K562 (cell line): Measurements from ENCODE around the gene STRIP1. TPM values are rescaled to one million over a fixed set of nuclear protein-coding genes. Genes with fewer than 3 reads are reported as not detected.

Experiments used
- ATAC-seq: fragments of 200-7000 bp; cut with Tn5 transposase; 3 replicates; pipeline ENCODE4 v1.9.1; 2020; ENCODE audit warnings: moderate library complexity
- BruUV-seq: library from RNA; stranded (reverse); fragments of 400-500 nt; replicated peaks from 2 replicates; lab custom pipeline; 2021; lab: Mats Ljungman, UMichigan
- CTCF ChIA-PET: fragments of 300-600 bp; formaldehyde crosslinking; extraction: SDS; loops from one replicate; lab custom pipeline; 2021; ENCODE audit warnings: low intra/inter-chr PET ratio; lab: Yijun Ruan, JAX
- POLR2A ChIA-PET: fragments of 300-600, 350-650 bp; sonication (Branson Sonifier 250); formaldehyde crosslinking; extraction: SDS; loops from one replicate; lab custom pipeline; 2021; ENCODE audit warnings: antibody characterized with exemption, inconsistent platforms; lab: Yijun Ruan, JAX
- DNase-seq, 4 experiments: peaks; one replicate each; pipeline versions ENCODE4 v3.0.0 to v3.0.0-alpha.2; 2011 to 2018; ENCODE audit warnings: low spot score in 3 of 4, mixed read lengths in 3 of 4; ENCODE audit errors: extremely low read depth in 1 of 4
- FAIRE-seq: peaks from 2 replicates; lab custom pipeline; 2011; peaks lifted over from hg19 to GRCh38; lab: Jason Lieb, UNC
- H2AFZ ChIP-seq: 2 replicates; pipeline ENCODE4 v1.6.0; 2011; ENCODE audit warnings: low read depth, low read length, control low read depth, inconsistent platforms
- H3K27ac ChIP-seq: fragments of 200-600 bp; 3 replicates; pipeline ENCODE4 v1.8.0; 2011; ENCODE audit warnings: low read depth, mild to moderate bottlenecking, control low read depth, inconsistent platforms, low read length, moderate library complexity, mixed read lengths; ENCODE audit errors: extremely low read depth
- H3K27me3 ChIP-seq, 2 experiments: fragments of 300-600 bp in 1 of 2; 2 replicates in 1 of 2; 3 replicates in 1 of 2; pipeline versions ENCODE4 v1.6.0 to v1.8.0; 2011; ENCODE audit warnings: inconsistent platforms in 2 of 2, low read length in 2 of 2, mild to moderate bottlenecking in 1 of 2, mixed read lengths in 1 of 2, moderate library complexity in 1 of 2; ENCODE audit not compliant: control insufficient read depth in 2 of 2, insufficient read depth in 2 of 2
- H3K36me3 ChIP-seq: fragments of 300-600 bp; 3 replicates; pipeline ENCODE4 v1.8.0; 2011; ENCODE audit warnings: mild to moderate bottlenecking, low read length, inconsistent platforms; ENCODE audit not compliant: control insufficient read depth, insufficient read depth
- H3K4me1 ChIP-seq, 2 experiments: fragments of 200-600 bp in 1 of 2; replicated peaks in 1 of 2; 2 replicates in 1 of 2; 3 replicates in 1 of 2; pipeline versions ENCODE4 v1.5.1 to v1.8.0; 2011; ENCODE audit warnings: inconsistent platforms in 2 of 2, low read length in 2 of 2, mild to moderate bottlenecking in 1 of 2, mixed read lengths in 1 of 2, moderate library complexity in 1 of 2; ENCODE audit not compliant: control insufficient read depth in 2 of 2, insufficient read depth in 2 of 2
- H3K4me2 ChIP-seq: 2 replicates; pipeline ENCODE4 v1.6.1; 2011; ENCODE audit warnings: low read length, control low read depth, inconsistent platforms, mixed read lengths; ENCODE audit not compliant: insufficient read depth
- H3K4me3 ChIP-seq: fragments of 200-600 bp; sonication (generic), shearing (Covaris generic); 2 replicates; pipeline ENCODE4 v1.5.1; 2016; ENCODE audit warnings: control low read depth, inconsistent platforms
- H3K79me2 ChIP-seq: fragments of 200-600 bp; 3 replicates; pipeline ENCODE4 v1.8.0; 2011; ENCODE audit warnings: low read length, inconsistent platforms; ENCODE audit not compliant: control insufficient read depth, insufficient read depth
- H3K9ac ChIP-seq, 2 experiments: 2 replicates each; pipeline versions ENCODE4 v1.6.0 to v1.6.1; 2011; ENCODE audit warnings: low read depth in 2 of 2, low read length in 2 of 2, control low read depth in 1 of 2, inconsistent platforms in 1 of 2, mild to moderate bottlenecking in 1 of 2, mixed read lengths in 1 of 2; ENCODE audit not compliant: insufficient read depth in 1 of 2
- H3K9me1 ChIP-seq: one replicate; pipeline ENCODE4 v1.6.0; 2011; ENCODE audit warnings: inconsistent platforms, mild to moderate bottlenecking, low read length, moderate library complexity; ENCODE audit not compliant: control insufficient read depth, insufficient read depth
- H3K9me3 ChIP-seq: replicated peaks from 2 replicates; pipeline ENCODE4 v1.5.1; 2011; ENCODE audit warnings: low read depth, low read length, inconsistent platforms; ENCODE audit not compliant: control insufficient read depth, insufficient read depth
- H4K20me1 ChIP-seq: replicated peaks from 2 replicates; pipeline ENCODE4 v1.6.1; 2011; ENCODE audit warnings: low read length, inconsistent platforms, mixed read lengths; ENCODE audit not compliant: control insufficient read depth, insufficient read depth
- BMI1 ChIP-seq: fragments of 150-350 bp; IDR thresholded peaks from 2 replicates; pipeline ENCODE4 v1.6.1; 2014; ENCODE audit warnings: low read length
- EGR1 ChIP-seq: fragments of 450-650 bp; conservative IDR thresholded peaks from 2 replicates; pipeline ENCODE4 v1.6.1; 2017; ENCODE audit warnings: mild to moderate bottlenecking
- EHMT2 ChIP-seq: fragments of 450-650 bp; IDR thresholded peaks from 2 replicates; pipeline ENCODE4 v1.6.1; 2018; ENCODE audit warnings: antibody characterized with exemption
- ETV5 ChIP-seq: sonication (generic); formaldehyde crosslinking; IDR thresholded peaks from 2 replicates; pipeline ENCODE4 v1.4.0; 2020; ENCODE audit warnings: low read depth, mild to moderate bottlenecking, missing genetic modification reagents
- FOSL1 ChIP-seq: fragments of 200-800 bp; sonication (Bioruptor generic); conservative IDR thresholded peaks from 2 replicates; pipeline ENCODE4 v1.6.1; 2016; ENCODE audit warnings: missing genetic modification characterization, missing compliant biosample characterization
- FOXJ3 ChIP-seq: sonication (generic); formaldehyde crosslinking; IDR thresholded peaks from 2 replicates; pipeline ENCODE4 v1.4.0; 2020; ENCODE audit warnings: mild to moderate bottlenecking, missing genetic modification reagents
- MAFK ChIP-seq: IDR thresholded peaks from 2 replicates; pipeline ENCODE4 v1.6.1; 2011; ENCODE audit warnings: low read length, improper control_type of control experiment
- NCOA2 ChIP-seq, 2 experiments: fragments of 450-650 bp; IDR thresholded peaks; 2 replicates each; pipeline ENCODE4 v1.6.1; 2018; ENCODE audit warnings: mild to moderate bottlenecking in 2 of 2, moderate library complexity in 1 of 2; ENCODE audit not compliant: partially characterized antibody in 2 of 2
- PHF20 ChIP-seq: fragments of 450-650 bp; IDR thresholded peaks from 2 replicates; pipeline ENCODE4 v1.6.1; 2018; ENCODE audit not compliant: partially characterized antibody
- RBM14 ChIP-seq: fragments of 200-400 bp; formaldehyde crosslinking; IDR thresholded peaks from 2 replicates; pipeline ENCODE4 v1.6.1; 2018; ENCODE audit warnings: low read depth, mild to moderate bottlenecking, low read length, moderate library complexity, borderline replicate concordance; ENCODE audit not compliant: insufficient read depth
- RBM25 ChIP-seq: fragments of 200-400 bp; formaldehyde crosslinking; IDR thresholded peaks from 2 replicates; pipeline ENCODE4 v1.6.1; 2018; ENCODE audit warnings: low read length, low read depth, moderate library complexity; ENCODE audit not compliant: severe bottlenecking
- TAF15 ChIP-seq: fragments of 200-400 bp; formaldehyde crosslinking; IDR thresholded peaks from 2 replicates; pipeline ENCODE4 v1.6.1; 2017; ENCODE audit warnings: mild to moderate bottlenecking, low read depth, low read length, moderate library complexity
- ZC3H8 ChIP-seq: fragments of 450-650 bp; IDR thresholded peaks from 2 replicates; pipeline ENCODE4 v1.6.1; 2017
- ZNF134 ChIP-seq: fragments of 250-450 bp; sonication (Bioruptor Pico); conservative IDR thresholded peaks from 2 replicates; pipeline ENCODE4 v1.4.0; 2020
- ZNF507 ChIP-seq: conservative IDR thresholded peaks from 2 replicates; pipeline ENCODE4 v1.6.1; 2017; ENCODE audit warnings: missing genetic modification characterization, missing compliant biosample characterization
- ZSCAN29 ChIP-seq: fragments of 450-650 bp; IDR thresholded peaks from 2 replicates; pipeline ENCODE4 v1.6.1; 2017
- WGBS: fragments of 100-300 bp; shearing (Covaris generic); methylation state at CpG from one replicate; pipeline ENCODE4 v1.1.6; 2016; ENCODE audit warnings: low coverage, mixed read lengths; ENCODE audit not compliant: insufficient coverage; ENCODE audit errors: missing lambda C conversion rate; 5-methylcytosine and 5-hydroxymethylcytosine counted together
- in situ Hi-C: fragments of 300-500 bp; cut with MboI; formaldehyde crosslinking; loops from 4 replicates; pipeline ENCODE4 v1.15.0; 2018; ENCODE audit warnings: inconsistent platforms, mixed read lengths
- intact Hi-C: fragments of 100-400 bp; cut with micrococcal nuclease; formaldehyde crosslinking; loops from 2 replicates; pipeline ENCODE4 v1.14.2; 2022
- polyA plus RNA-seq, 8 experiments: library from polyadenylated mRNA; depleted of rRNA in 4 of 8; stranded (reverse) in 5 of 8; unstranded in 3 of 8; fragments of >200 nt; fragmentation: Nextera tagmentation in 2 of 8; fragmentation: Illumina TruSeq in 1 of 8; extraction: Ambion mirVana in 2 of 8; extraction: Trizol in 1 of 8; gene quantifications; 2 replicates each; pipeline versions ENCODE4 v1.2.1 to v1.2.3, GENCODE V29; 2011 to 2014; ENCODE audit warnings: inconsistent platforms in 1 of 8, missing spikeins in 1 of 8
- total RNA-seq, 7 experiments: library from RNA; depleted of rRNA in 6 of 7; stranded (reverse); fragments of >200 nt in 6 of 7; fragmentation: Illumina TruSeq in 2 of 7; extraction: Trizol in 2 of 7; gene quantifications; 2 replicates each; pipeline versions ENCODE4 v1.2.1 to v1.2.3, GENCODE V29; 2011 to 2021; ENCODE audit warnings: low replicate concordance in 1 of 7
- TF ChIP-seq, protein P1 (sequence below), 2 experiments: fragments of 450-650 bp in 1 of 2; sonication (generic) in 1 of 2; formaldehyde crosslinking in 1 of 2; IDR thresholded peaks in 1 of 2; conservative IDR thresholded peaks in 1 of 2; 2 replicates each; pipeline versions ENCODE4 v1.6.1 to v1.8.1; 2016 to 2023; ENCODE audit warnings: mild to moderate bottlenecking in 2 of 2, moderate library complexity in 2 of 2, inconsistent platforms in 1 of 2, missing genetic modification reagents in 1 of 2
- TF ChIP-seq, protein P2 (sequence below): fragments of 450-650 bp; IDR thresholded peaks from 2 replicates; pipeline ENCODE4 v1.7.1; 2018; ENCODE audit warnings: mild to moderate bottlenecking, low read depth; ENCODE audit not compliant: partially characterized antibody

The STRIP1 gene
- total and polyA plus RNA-seq, 9 of the 15 experiments (the other 6 are each of a cell fraction or from before 2014, with no cell fraction given) = 9.9 to 42.3 (median 32.0) TPM

DNA sequence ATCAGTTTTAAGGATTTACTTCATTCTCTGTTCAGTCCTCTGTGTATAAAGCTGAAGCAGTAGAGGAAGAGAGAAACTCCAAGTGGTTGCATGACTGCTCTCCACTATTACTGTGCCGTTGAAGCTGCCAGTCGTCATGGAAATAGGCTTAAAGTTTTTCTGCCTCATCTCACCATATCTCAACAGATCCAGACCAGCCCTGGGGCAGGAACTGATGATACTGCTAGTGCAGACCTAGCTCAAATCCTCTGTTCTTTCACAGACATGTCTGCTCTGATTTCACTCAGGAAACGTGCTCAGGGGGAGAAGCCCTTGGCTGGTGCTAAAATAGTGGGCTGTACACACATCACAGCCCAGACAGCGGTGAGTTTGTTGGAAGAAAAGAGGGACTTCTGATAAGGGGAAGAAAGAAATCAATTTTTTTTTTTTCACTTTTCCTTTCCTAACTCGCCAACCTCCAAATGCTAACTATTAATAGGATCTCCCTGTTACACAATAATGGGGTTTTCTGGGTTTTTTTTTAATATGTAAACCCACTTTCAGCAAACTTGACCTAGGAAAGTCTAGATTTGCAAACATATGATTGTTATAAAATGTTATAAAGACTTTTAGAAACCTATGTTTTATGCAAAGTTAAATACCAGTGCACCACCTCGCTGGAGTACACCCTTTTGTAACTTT, 22.2 kb upstream of the STRIP1 start:
- no peaks in the 10 kb centered on the region for H3K9me1 ChIP-seq
- WGBS = 81% methylated on average over 6 of the region's 6 CpGs
- intact Hi-C loops (no loop called here), in situ Hi-C loops (loop anchor here (10.0 kb wide), 1 partner anchor 367 kb away; no protein-coding TSS in a partner anchor)
- H3K4me1 ChIP-seq = no peaks in the 10 kb centered on the region
- no peak overlapping the region for H3K9ac ChIP-seq
- H3K36me3 ChIP-seq = peaks cover 82% of the 10 kb centered on the region
- ATAC-seq (no peak), DNase-seq (no peak), FAIRE-seq (no peak)
- no peak overlapping the region for H2AFZ ChIP-seq
- H3K4me3 ChIP-seq = no peak overlapping the region
- peaks cover 4% of the 10 kb centered on the region; the same call in 2 of the 3 replicates for H3K79me2 ChIP-seq
- CTCF ChIA-PET = interaction anchor here (0.7 to 2.1 kb wide), 2 partner anchors 234 to 236 kb away, joined by 3 to 27 read pairs; no protein-coding TSS in a partner anchor
- no peaks in the 10 kb centered on the region for H4K20me1 ChIP-seq
- H3K4me2 ChIP-seq = no peak overlapping the region
- no peaks in the 10 kb centered on the region for H3K27me3 ChIP-seq
- POLR2A ChIA-PET = interaction anchor here (0.6 to 1.2 kb wide), 3 partner anchors 17 to 393 kb away, joined by 4 read pairs; partner anchors contain the start of gene AHCYL1
- no TSS peak for BruUV-seq
- H3K9me3 ChIP-seq = no peaks in the 10 kb centered on the region
- H3K27ac ChIP-seq = no peak overlapping the region
- TF ChIP-seq RBM14 = no peak
- TF ChIP-seq ZNF507 (tag) = no peak
- no peak for TF ChIP-seq EGR1
- TF ChIP-seq FOXJ3 = no peak
- TF ChIP-seq TAF15 = no peak
- TF ChIP-seq ETV5 = no peak
- no peak for TF ChIP-seq ZNF134 (CRISPR knock-in tag)
- TF ChIP-seq MAFK = no peak
- TF ChIP-seq FOSL1 (tag) = no peak
- TF ChIP-seq, protein P1, sequence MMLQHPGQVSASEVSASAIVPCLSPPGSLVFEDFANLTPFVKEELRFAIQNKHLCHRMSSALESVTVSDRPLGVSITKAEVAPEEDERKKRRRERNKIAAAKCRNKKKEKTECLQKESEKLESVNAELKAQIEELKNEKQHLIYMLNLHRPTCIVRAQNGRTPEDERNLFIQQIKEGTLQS (IDR thresholded peaks at IDR 0.05) = no peak
- TF ChIP-seq, protein P1 (CRISPR knock-in tag; conservative IDR thresholded peaks at IDR 0.05) = no peak
- no peak for TF ChIP-seq PHF20
- TF ChIP-seq NCOA2 (IDR thresholded peaks at IDR 0.05; ENCODE audit: partially characterized antibody in 2 of 2) = no peak
- TF ChIP-seq RBM25 = no peak
- TF ChIP-seq, protein P2, sequence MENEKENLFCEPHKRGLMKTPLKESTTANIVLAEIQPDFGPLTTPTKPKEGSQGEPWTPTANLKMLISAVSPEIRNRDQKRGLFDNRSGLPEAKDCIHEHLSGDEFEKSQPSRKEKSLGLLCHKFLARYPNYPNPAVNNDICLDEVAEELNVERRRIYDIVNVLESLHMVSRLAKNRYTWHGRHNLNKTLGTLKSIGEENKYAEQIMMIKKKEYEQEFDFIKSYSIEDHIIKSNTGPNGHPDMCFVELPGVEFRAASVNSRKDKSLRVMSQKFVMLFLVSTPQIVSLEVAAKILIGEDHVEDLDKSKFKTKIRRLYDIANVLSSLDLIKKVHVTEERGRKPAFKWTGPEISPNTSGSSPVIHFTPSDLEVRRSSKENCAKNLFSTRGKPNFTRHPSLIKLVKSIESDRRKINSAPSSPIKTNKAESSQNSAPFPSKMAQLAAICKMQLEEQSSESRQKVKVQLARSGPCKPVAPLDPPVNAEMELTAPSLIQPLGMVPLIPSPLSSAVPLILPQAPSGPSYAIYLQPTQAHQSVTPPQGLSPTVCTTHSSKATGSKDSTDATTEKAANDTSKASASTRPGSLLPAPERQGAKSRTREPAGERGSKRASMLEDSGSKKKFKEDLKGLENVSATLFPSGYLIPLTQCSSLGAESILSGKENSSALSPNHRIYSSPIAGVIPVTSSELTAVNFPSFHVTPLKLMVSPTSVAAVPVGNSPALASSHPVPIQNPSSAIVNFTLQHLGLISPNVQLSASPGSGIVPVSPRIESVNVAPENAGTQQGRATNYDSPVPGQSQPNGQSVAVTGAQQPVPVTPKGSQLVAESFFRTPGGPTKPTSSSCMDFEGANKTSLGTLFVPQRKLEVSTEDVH = no peak
- TF ChIP-seq BMI1 = no peak
- TF ChIP-seq EHMT2 = no peak
- TF ChIP-seq ZSCAN29 = no peak
- no peak for TF ChIP-seq ZC3H8
